Mucosa of gallbladder (tissue), 1 donor: Measurements from ENCODE around the gene ANAPC2. TPM values are rescaled to one million over a fixed set of nuclear protein-coding genes. Genes with fewer than 3 reads are reported as not detected.

Experiments
- DNase-seq: peaks from one replicate; pipeline ENCODE4 v3.0.0-alpha.2; 2020; ENCODE audit warnings: low spot score
- total RNA-seq: library from RNA; stranded (reverse); gene quantifications from one replicate; pipeline ENCODE4 v1.2.1, GENCODE V29; 2021
- donor health status: DM: no; HTN: no; CAD: no.

Gene ANAPC2
- total RNA-seq, 1 donor from 2014 or later, result 64.6 TPM

- DNase-seq, result no peak
These were observed 59.4 kb downstream of the ANAPC2 start for GRCh38 chr9:137128862-137129455.

GRCh38 chr9:137128158-137128861, 60.0 kb downstream of the ANAPC2 start:
- DNase-seq, result no peak

- no peak for DNase-seq
These were observed 60.8 kb downstream of the ANAPC2 start for GRCh38 chr9:137127301-137128157.

GRCh38 chr9:137126786-137127185, 61.6 kb downstream of the ANAPC2 start:
- DNase-seq, result no peak

Other genes starting within 250 kb of the ANAPC2 start
- gene FBXW5, start 243.8 kb downstream of the ANAPC2 start, total RNA-seq, result 144 TPM
- gene C8G, start 243.3 kb downstream of the ANAPC2 start, total RNA-seq, result 110 TPM
- gene LCN12, start 236.3 kb downstream of the ANAPC2 start, total RNA-seq, result 10.0 TPM
- 481 TPM for gene PTGDS, start 211.1 kb downstream of the ANAPC2 start, total RNA-seq
- gene LCNL1, start 205.6 kb downstream of the ANAPC2 start, total RNA-seq, result 0.92 TPM
- gene PAXX, start 196.1 kb downstream of the ANAPC2 start, total RNA-seq, result 51.2 TPM
- 2.2 TPM for gene CLIC3, start 192.0 kb downstream of the ANAPC2 start, total RNA-seq
- gene ABCA2, start 160.3 kb downstream of the ANAPC2 start, total RNA-seq, result 298 TPM
- 0.26 TPM for gene FUT7, start 156.5 kb downstream of the ANAPC2 start, total RNA-seq
- gene NPDC1, start 142.4 kb downstream of the ANAPC2 start, total RNA-seq, result 376 TPM
- gene ENTPD2, start 134.5 kb downstream of the ANAPC2 start, total RNA-seq, result 41.1 TPM
- 2.4 TPM for gene SAPCD2, start 118.0 kb downstream of the ANAPC2 start, total RNA-seq
- 10.5 TPM for gene UAP1L1, start 111.0 kb downstream of the ANAPC2 start, total RNA-seq
- 59.8 TPM for gene MAN1B1, start 101.6 kb downstream of the ANAPC2 start, total RNA-seq
- 199 TPM for gene DPP7, start 73.8 kb downstream of the ANAPC2 start, total RNA-seq
- 0.83 TPM for gene GRIN1, start 49.4 kb downstream of the ANAPC2 start, total RNA-seq
- gene LRRC26, start 18.5 kb downstream of the ANAPC2 start, total RNA-seq, result 0.43 TPM
- not detected for gene TMEM210, start 16.5 kb downstream of the ANAPC2 start, total RNA-seq
- 65.7 TPM for gene SSNA1, start 116 bp upstream of the ANAPC2 start, total RNA-seq
- gene TPRN, start 12.2 kb upstream of the ANAPC2 start, total RNA-seq, result 74.4 TPM
- 37.6 TPM for gene TMEM203, start 17.1 kb upstream of the ANAPC2 start, total RNA-seq
- gene NDOR1, start 17.1 kb upstream of the ANAPC2 start, total RNA-seq, result 29.5 TPM
- 16.8 TPM for gene RNF208, start 33.7 kb upstream of the ANAPC2 start, total RNA-seq
- 0.78 TPM for gene CYSRT1, start 36.6 kb upstream of the ANAPC2 start, total RNA-seq
- gene RNF224, start 38.9 kb upstream of the ANAPC2 start, total RNA-seq, result 0.95 TPM
- gene SLC34A3, start 42.3 kb upstream of the ANAPC2 start, total RNA-seq, result 0.49 TPM
- gene TUBB4B, start 52.7 kb upstream of the ANAPC2 start, total RNA-seq, result 296 TPM
- gene STPG3, start 62.7 kb upstream of the ANAPC2 start, total RNA-seq, result not detected
- gene NELFB, start 66.8 kb upstream of the ANAPC2 start, total RNA-seq, result 61.2 TPM
- 61.6 TPM for gene TOR4A, start 89.2 kb upstream of the ANAPC2 start, total RNA-seq
- gene NRARP, start 113.7 kb upstream of the ANAPC2 start, total RNA-seq, result 124 TPM
- gene EXD3, start 234.6 kb upstream of the ANAPC2 start, total RNA-seq, result 47.6 TPM
- gene NOXA1, start 234.8 kb upstream of the ANAPC2 start, total RNA-seq, result 36.7 TPM